Measurements from ENCODE around the gene MYO5A. TPM values are rescaled to one million over a fixed set of nuclear protein-coding genes. Genes with fewer than 3 reads are reported as not detected.

The MYO5A gene
- polyA plus RNA-seq, 3 donors: 6.9 to 33.5 (median 16.6) TPM

GRCh38 chr15:52563501-52564060 lies 34.9 kb upstream of the MYO5A start:
- no peak overlapping the region for H3K4me3 ChIP-seq (replicated peaks in 1 of 3; ENCODE audit: low read depth in 2 of 3, low read length in 3 of 3)
- Mint-ChIP-seq H3K27ac (no peak overlapping the region), H3K36me3 (peaks cover 13 to 29% of the 10 kb centered on the region in 2 donors), H3K9me3 (peaks cover 0 to 2% (median 0%) of the 10 kb centered on the region in 7 donors), H3K4me1 (peaks cover 43% of the 10 kb centered on the region), H3K27me3 (ENCODE audit: low read depth in 3 of 3) (peaks cover 0 to 2% (median 0%) of the 10 kb centered on the region in 3 donors), H3K4me3 (no peak overlapping the region)
- DNase-seq: no peak
- H3K27ac ChIP-seq (ENCODE audit: low read depth in 1 of 2, low read length in 2 of 2): peak overlapping the region in 1 of 2 donors; percentile 4
- H3K9me3 ChIP-seq (replicated peaks in 1 of 2; ENCODE audit: control insufficient read depth in 1 of 2, insufficient read depth in 1 of 2, low read length in 2 of 2): no peaks in the 10 kb centered on the region
- TF ChIP-seq CTCF (IDR thresholded peaks at IDR 0.05): no peak
- peaks cover 2 to 16% of the 10 kb centered on the region in 2 donors for H3K36me3 ChIP-seq (replicated peaks in 1 of 2; ENCODE audit: control insufficient read depth in 1 of 2, insufficient read depth in 2 of 2, low read length in 2 of 2)
- peaks cover 100% of the 10 kb centered on the region for H3K79me2 ChIP-seq (ENCODE audit: insufficient read depth, low read length)
- peaks cover 27 to 38% of the 10 kb centered on the region in 2 donors for H3K4me1 ChIP-seq (ENCODE audit: control insufficient read depth in 1 of 2, insufficient read depth in 2 of 2, low read length in 2 of 2)
- no peak overlapping the region for H2AFZ ChIP-seq (ENCODE audit: insufficient read depth, low read depth, low read length, poor library complexity, severe bottlenecking)
- H3K27me3 ChIP-seq (ENCODE audit: control insufficient read depth in 2 of 2, insufficient read depth in 2 of 2, low read length in 2 of 2): no peaks in the 10 kb centered on the region
- H3K4me2 ChIP-seq (replicated peaks; ENCODE audit: extremely low read depth, low read length, poor library complexity, severe bottlenecking): no peak overlapping the region
- intact Hi-C loops (cut with micrococcal nuclease): loop anchor here in 1 of 2 donors (5.0 to 10.0 kb wide), 2 partner anchors 36 to 119 kb away; partner anchors contain the start of gene MYO5A
- WGBS (ENCODE audit: insufficient coverage): no CpG with 5 or more reads among the region's 4 CpGs
- H3K9ac ChIP-seq (ENCODE audit: insufficient read depth, low read length, poor library complexity, severe bottlenecking): no peak overlapping the region
- H4K20me1 ChIP-seq (ENCODE audit: insufficient read depth, low read length): peaks cover 57% of the 10 kb centered on the region

- H3K4me1 Mint-ChIP-seq: peaks cover 37% of the 10 kb centered on the region
- WGBS (ENCODE audit: insufficient coverage): 83% methylated on average over 1 of the region's 2 CpGs
- Histone ChIP-seq H3K27ac (ENCODE audit: low read depth in 1 of 2, low read length in 2 of 2) (peak overlapping the region in 1 of 2 donors; percentile 5), H3K4me3 (replicated peaks in 1 of 3; ENCODE audit: low read depth in 2 of 3, low read length in 3 of 3) (no peak overlapping the region), H3K79me2 (ENCODE audit: insufficient read depth, low read length) (peaks cover 100% of the 10 kb centered on the region), H2AFZ (ENCODE audit: insufficient read depth, low read depth, low read length, poor library complexity, severe bottlenecking) (no peak overlapping the region), H3K9ac (ENCODE audit: insufficient read depth, low read length, poor library complexity, severe bottlenecking) (no peak overlapping the region), H4K20me1 (ENCODE audit: insufficient read depth, low read length) (peaks cover 70% of the 10 kb centered on the region), H3K4me2 (replicated peaks; ENCODE audit: extremely low read depth, low read length, poor library complexity, severe bottlenecking) (no peak overlapping the region), H3K27me3 (ENCODE audit: control insufficient read depth in 2 of 2, insufficient read depth in 2 of 2, low read length in 2 of 2) (no peaks in the 10 kb centered on the region), H3K4me1 (ENCODE audit: control insufficient read depth in 1 of 2, insufficient read depth in 2 of 2, low read length in 2 of 2) (peaks cover 13 to 15% of the 10 kb centered on the region in 2 donors), H3K36me3 (replicated peaks in 1 of 2; ENCODE audit: control insufficient read depth in 1 of 2, insufficient read depth in 2 of 2, low read length in 2 of 2) (peaks cover 16 to 36% of the 10 kb centered on the region in 2 donors), H3K9me3 (replicated peaks in 1 of 2; ENCODE audit: control insufficient read depth in 1 of 2, insufficient read depth in 1 of 2, low read length in 2 of 2) (no peaks in the 10 kb centered on the region)
- no peak overlapping the region for H3K4me3 Mint-ChIP-seq
- no peak for DNase-seq
- TF ChIP-seq CTCF (IDR thresholded peaks at IDR 0.05): no peak
- H3K27me3 Mint-ChIP-seq (ENCODE audit: low read depth in 3 of 3): no peaks in the 10 kb centered on the region
- H3K27ac Mint-ChIP-seq: peak overlapping the region in 2 of 7 donors; percentile 43 to 76
- intact Hi-C loops (cut with micrococcal nuclease): no loop called here
- H3K9me3 Mint-ChIP-seq: no peaks in the 10 kb centered on the region
- H3K36me3 Mint-ChIP-seq: peaks cover 21 to 36% of the 10 kb centered on the region in 2 donors
Observed at GRCh38 chr15:52559575-52559974, 30.9 kb upstream of the MYO5A start.
